IPS-NIHi11 (cell line): ENCODE measurements around the gene DTX2.
"Not testable (repeated sequence)": the region's sequence is repeated elsewhere in the genome, so short reads cannot be mapped to it uniquely, and the experiment has no call there.

Source experiments
- DNase-seq: peaks from one replicate; pipeline ENCODE4 v3.0.0; 2012; ENCODE audit warnings: mixed read lengths, low spot score

DTX2 gene

DNA sequence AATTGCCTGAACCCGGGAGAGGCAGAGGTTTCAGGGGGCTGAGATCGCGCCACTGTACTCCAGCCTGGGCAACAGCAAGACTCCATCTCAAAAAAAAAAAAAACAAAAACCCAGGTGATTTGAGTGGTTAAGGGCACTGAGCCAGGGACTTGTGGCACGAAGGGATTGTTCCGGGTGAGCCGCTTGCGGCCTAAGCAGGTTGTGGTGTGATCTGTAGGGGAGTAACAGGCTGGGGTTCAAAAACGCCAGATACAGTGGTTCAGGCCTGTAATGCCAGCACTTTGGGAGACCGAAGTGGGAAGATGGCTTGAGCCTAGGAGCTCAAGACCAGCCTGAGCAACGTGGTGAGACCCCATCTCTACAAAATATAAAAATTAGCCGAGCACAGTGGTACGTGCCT is 17.7 kb upstream of the DTX2 start:
- not testable (repeated sequence) for DNase-seq

DNA sequence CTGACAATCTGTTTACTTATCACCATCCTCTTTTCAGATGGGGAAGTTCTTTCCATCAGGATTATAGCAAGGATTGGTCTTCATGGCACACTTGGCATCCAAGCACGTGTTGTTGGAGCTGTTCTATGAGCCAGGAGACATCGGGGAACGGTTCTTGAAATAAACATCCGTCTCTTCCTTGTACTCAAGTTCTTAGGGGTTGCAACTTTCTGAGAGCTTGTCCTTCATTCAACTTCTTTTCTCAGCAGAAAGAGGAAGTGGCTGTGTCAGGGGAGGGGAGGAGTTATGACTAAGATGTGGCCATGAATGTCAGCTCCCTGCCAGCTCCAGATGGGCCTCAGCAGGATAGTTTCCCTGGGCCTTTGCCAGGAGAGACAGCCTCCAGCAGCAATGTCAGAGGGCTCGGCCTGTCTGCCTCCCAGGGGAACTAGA is 15.9 kb upstream of the DTX2 start:
- not testable (repeated sequence) for DNase-seq

DNA sequence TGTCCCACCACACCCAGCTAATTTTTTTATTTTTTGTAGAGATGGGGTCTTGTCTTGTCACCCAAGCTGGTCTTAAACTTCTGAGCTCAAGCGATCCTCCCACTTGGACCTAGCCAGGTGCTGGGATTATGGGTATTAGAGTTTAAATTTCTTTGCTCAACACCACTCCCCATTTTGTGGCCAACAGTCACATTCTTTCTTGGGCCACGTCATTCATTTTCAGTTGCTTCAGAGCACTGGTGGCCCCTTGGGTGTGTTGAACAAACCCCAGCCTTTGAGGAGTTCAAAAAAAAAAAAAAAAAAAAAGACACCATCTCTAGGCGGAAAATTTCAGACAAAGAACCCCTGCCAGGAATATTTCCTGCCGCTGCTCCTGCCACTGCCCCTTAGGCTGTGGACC is 4.5 kb upstream of the DTX2 start:
- DNase-seq, result not testable (repeated sequence)

DNA sequence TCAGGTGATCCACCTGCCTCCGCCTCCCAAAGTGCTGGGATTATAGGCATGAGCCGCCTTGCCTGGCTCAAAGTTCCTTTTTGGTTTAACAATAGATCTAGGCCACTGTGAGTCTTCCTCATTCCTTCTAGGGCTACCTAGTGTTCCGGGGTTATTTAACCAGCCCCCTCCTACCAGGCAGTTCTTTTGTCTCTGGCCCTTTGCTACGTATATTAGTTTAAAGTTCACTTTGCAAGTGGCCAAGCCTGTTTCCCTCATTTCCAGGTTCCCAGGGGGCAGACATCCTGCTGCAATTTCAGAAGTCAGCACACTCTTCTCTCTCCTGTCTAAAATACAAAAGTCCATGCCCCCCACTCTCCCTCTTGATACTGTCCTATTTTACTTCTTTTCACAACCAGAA is 3.0 kb upstream of the DTX2 start:
- not testable (repeated sequence) for DNase-seq

DNA sequence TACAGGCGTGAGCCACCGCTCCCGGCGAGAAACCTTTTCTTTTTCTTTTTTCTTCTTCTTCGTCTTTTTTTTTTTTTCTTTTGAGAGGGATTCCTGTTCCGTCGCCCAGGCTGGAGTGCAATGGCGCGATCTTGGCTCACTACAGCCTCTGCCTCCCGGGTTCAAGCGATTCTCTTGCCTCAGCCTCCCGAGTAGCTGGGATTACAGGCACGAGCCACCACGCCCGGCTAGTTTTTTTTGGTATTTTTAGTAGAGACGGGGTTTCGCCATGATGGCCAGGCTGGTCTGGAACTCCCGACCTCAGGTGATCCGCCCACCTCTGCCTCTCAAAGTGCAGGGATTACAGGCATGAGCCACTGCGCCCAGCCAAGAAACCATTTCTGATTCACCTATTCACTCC is 742 bp upstream of the DTX2 start:
- not testable (repeated sequence) for DNase-seq

DNA sequence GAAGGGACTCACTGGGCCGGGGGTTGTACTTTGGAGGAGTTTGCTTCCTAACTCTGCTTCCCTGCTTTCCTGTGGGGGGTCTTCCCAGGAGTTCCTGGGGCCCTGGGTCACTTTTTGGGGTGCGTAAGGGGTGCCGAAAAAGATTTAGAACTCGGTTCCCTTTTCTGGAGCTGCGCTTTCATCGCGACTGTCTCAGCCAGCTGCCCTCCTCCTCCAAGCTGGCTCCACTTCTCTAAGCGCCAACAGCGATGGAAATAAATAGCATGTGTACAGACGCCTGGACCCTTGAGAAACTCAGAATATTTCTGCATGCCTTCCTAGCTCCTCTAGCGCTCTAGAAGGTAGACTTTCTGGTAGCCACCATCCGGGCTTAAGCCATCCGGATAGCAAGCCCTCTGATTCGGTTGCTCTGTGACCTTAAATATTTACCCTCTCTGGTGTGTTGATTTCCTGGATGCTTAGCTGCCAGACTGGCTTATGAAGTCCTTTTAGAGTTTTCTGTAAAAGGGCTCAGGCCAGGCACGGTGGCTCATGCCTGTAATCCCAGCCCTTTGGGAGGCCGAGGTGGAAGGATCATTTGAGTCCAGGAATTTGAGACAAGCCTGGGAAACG is 868 bp downstream of the DTX2 start:
- not testable (repeated sequence) for DNase-seq

DNA sequence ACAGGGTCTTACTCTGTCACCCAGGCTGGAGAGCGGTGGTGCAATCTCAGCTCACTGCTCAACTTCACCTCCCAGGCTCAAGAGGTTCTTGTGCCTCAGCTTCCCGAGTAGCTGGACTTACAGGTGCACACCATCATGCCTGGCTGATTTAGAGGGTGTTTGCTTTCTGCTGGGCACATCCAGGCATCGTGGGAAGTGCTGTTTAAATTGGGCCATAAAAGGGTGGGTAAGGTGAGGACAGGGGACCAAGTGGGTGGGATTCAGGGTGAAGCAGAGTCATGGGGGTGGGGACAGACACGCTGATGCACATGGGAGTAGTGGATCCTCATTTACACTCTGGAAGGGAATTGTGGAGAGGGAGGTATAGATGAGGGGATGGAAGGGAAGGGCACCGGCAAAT is 3.5 kb downstream of the DTX2 start:
- not testable (repeated sequence) for DNase-seq

DNA sequence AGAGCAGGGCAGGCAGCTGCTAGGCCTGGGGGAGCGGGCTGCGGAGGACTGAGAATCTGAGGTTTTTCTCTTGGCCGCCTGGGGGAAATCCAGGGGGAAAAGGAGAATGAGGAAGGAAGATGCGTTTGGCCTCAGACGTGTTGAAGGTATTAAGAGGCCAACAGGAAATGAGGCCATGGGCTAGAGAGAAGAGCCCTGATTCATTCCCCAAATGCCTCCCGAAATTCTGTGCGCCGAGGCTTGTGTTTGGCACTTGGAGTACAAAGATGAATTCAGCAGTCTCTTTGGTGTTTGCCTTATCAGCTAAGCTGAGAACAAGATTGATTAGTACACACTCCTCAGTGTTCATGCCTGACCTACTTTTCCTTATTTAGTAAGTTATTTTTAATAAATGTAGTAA is 4.4 kb downstream of the DTX2 start:
- DNase-seq, result not testable (repeated sequence)

DNA sequence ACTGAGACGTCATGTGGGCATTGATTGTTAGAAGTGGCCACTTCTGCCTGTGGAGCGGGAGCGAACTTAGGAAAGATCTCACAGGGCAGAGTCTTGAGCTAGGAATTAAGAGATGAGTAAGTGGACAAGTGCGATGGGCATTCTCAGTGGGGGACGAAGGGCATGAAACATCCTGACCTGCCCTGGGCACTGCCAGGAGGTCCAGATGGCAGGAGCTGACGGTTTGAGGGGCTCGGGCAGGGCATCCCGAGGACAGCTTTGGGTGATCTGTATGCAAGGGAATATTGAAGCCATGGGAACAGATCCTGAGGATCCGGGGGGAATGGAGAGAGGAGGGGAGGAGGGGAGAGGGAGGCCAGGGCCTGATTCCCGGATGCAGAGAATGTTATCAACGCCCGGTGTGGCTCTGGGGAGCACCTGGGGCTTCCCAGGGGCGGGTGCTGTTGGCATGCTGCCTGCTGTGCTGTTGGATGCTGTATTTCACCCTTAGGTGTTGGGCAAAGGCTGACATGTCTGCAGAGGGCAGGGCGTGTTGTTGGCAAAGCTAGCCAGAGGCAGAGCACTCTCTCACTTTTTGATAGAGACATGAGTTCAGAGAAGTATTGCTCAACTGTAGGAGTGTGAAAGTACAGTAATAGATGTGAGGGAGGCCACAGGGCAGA is 6.4 kb downstream of the DTX2 start:
- not testable (repeated sequence) for DNase-seq

DNA sequence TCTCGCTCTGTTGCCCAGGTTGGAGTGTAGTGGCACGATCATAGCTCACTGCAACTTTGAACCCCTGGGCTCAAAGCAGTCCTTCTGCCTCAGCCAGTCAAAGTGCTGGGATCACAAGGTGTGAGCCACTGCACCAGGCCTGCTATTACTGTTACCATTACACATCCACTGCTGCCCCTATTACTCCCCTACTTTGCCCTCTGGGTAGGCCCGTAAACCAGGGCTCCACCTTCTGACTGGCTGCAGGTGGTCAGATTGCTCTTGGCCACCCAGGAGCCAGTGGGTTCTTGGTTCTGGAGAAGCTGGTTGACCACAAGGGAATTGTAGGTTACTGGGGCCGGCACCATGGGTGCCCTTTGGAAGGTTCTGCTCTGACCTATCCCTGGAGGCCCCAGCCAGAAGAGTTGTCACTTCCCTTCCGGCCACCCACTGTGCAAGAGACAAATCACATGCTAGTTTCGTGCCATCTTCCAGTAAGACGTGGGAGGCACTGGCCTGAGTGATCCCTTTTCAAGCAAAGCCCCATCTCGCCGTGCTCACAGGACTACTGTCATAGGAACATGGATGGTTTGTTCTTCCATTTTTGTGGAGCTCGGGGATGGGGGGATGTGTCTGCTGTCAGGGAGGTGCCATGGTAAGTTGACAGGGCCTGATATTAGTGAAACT is 10.2 kb downstream of the DTX2 start:
- not testable (repeated sequence) for DNase-seq

DNA sequence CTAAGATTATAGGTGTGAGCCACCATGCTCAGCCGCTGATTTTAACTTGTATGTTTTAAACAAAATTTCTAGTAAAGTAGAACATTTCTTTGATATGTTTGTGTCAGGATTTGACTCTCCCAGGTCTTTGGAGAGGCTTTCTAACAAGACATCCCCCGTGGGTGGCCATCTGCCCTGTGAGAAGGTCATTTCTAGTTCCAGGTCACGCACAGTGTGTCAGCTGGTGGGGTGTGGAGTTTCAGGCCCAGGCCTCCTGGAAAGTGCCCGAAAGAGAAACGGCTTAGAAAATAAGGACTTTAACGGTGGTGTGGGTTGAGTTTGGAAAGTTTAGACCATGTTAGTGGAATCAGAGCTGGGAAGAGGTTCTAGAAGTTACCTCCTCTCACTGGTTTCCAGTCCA is 11.6 kb downstream of the DTX2 start:
- DNase-seq, result not testable (repeated sequence)

DNA sequence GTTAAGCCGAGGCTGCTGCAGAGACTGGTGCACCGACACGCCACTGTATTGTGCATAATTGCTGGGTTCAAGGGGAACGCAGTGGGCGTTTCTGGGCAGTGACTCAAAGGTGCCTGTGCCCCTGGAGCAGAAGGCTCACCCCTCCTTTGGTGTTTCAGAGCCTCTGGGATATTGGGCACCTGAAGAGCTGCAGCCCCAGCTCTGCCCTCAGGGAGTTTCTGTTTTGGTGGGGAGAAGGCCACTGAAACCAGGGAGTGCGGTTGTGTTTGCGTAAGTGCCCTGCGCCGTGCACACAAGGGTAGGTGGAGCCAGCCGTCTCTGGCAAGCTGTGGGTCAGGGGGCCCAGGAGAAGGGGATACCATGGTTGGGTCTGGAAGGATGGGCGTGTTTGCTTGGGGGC is 14.8 kb downstream of the DTX2 start:
- not testable (repeated sequence) for DNase-seq

DNA sequence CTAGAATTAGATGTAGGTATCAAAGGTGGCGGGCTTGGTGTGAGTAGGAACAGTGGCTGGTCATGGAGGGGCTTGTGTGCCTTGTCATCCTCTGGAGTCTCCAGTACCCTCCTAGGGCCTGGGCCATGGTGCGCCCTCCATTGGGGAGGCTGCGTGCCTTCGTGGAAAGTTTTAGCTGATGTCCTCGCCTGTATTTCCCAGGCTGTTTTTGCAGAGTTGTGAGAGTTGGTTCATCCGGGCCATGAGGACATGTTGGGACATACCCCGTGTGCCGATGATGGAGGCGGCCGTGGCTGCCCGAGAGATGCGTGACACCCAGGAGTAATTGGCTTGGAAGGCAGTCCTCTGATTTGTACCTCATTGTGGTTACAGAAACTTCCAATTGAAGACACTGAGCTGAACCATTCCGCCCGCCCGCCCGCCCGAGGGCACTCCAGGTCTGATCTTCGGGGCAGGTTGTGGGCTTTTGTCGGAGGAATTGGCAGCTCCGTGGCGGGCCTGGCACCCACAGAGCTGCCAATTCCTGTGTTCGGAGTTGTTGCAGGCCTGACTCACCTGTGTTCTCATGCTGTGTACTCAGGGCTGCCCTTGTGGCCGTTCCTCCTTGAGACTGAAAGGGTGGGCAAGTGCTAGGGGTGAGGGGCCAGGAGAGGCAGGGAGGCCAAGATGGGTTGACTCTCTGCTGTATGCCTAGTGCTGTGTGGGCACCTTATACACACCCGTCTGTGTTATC is 15.4 kb downstream of the DTX2 start:
- DNase-seq, result not testable (repeated sequence)

DNA sequence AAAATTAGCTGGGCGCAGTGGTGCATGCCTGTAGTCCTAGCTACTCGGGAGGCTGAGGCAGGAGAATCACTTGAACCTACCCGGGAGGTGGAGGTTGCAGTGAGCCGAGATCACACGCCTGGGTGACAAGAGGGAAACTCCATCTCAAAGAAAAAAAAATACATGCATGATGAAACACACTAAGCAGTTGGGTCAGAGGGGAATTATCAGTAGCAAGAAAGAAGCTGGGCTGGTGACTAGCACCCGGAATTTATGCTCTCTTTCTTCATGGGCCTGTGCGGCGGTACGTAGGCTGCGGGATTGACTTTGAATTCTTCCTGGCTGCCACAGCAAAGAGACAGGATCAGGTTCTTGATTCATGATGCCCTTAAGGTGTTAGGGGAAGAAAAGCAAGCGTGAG is 18.1 kb downstream of the DTX2 start:
- not testable (repeated sequence) for DNase-seq

DNA sequence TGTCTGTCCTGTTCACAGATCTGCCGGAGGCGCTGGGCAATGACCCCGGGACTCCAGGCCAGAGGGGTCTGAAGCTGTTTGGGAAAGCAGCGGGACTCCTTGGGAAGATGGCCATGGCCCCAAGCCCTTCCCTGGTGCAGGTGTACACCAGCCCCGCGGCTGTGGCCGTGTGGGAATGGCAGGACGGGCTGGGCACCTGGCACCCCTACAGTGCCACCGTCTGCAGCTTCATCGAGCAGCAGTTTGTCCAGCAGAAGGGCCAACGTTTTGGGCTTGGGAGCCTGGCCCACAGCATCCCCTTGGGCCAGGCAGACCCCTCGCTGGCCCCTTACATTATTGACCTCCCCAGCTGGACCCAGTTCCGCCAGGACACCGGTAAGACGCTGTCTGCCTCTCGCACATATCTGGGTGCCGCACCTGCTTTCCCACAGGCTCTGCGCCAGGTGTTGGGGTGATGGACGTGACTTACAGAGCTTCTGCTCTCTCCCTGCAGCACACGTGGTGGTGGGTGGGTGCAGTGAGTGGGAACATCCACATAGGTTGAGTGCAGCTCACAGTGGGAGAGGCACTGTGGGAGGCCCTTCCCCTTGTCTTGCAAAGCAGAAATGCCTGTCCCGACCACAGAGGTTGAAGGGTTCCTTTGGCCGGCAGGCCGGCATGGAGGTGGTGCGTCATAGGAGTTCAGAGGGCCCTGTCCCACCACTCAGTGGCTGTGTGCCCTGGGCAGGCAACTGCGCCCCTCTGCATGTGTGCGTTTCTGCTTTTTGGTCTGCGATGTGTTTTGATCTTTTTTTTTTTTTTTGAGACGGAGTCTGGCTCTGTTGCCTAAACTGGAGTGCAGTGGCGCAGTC is 19.1 kb downstream of the DTX2 start:
- not testable (repeated sequence) for DNase-seq

DNA sequence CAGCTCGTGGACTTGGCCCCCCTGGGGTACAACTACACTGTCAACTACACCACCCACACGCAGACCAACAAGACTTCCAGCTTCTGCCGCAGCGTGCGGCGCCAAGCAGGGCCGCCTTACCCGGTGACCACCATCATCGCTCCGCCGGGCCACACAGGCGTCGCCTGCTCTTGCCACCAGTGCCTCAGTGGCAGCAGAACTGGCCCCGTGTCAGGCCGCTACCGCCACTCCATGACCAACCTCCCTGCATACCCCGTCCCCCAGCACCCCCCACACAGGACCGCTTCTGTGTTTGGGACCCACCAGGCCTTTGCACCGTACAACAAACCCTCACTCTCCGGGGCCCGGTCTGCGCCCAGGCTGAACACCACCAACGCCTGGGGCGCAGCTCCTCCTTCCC is 21.2 kb downstream of the DTX2 start:
- DNase-seq, result not testable (repeated sequence)

DNA sequence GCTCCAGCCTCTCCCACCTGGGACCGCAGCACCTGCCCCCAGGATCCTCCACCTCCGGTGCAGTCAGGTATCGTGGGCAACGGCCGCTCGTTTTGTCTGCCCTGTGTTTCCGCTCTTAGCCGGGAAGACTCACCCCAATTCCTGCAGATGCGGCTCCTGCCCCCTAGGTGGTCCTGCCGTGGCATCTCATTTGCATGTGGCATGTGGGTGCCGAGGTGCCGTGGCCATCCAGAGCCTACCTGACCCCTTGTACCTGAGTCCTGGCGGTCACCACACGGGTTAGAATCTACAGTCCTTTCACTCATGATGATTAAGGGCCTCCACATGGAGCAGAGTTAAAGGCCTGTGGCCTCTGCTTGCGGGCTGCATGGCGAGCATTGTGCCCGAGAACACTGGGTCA is 21.6 kb downstream of the DTX2 start:
- not testable (repeated sequence) for DNase-seq

DNA sequence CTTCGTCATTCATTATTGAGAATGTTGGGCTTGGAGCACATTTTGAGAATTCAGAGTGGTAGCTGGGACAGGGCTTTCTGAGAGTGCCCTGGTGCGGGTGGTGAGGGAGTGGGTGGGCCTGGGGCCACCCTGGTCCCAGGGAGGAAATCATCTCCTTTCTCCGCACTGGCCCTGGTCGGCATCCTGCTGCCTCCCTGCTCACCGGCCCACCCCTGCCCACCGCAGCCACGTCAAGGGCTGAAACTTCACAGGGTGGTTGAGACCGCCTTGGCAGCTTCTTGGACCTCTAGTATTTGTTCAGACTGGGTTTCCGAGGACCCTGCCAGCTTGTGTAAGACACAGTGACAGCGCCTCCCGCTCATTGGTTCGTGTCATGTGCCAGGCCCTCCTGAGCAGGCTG is 22.9 kb downstream of the DTX2 start:
- not testable (repeated sequence) for DNase-seq

DNA sequence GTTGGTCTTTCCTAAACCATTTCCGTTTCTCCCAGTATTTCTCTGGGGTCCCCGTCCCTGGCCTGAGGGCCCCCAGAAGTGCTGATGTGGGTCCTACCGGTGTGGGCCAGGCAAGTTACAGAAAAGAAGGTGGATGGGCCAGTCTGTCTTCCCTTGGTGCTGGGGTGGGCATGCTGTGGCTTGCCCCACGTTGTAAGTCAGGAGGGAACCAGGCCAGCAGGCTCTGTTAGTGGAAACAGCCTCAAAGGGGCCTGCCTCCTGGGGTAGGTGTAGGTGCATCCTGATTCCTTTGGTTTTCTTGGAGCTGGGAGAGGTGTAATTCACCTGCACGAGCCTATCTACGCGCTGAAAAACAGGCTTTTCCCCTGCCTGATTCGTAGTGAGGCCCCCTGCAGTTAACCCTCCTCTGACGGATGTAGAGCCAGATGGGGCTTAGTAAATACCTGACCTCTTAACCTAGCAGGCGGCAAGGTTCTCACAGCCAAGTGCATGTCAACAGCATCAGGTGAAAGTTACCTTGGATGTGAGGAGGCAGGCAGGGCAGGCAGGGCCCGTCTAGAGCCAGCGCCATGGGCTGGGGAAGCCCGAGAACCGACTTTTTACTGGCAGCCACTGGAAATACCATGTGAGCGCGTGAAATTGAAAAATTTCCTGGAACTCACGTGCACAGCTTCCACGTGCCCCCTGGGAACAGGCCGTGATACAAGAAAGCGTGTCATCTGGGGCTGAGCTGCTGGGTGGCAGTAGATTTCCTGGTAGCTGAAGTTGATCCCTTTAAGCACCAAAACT is 24.5 kb downstream of the DTX2 start:
- DNase-seq, result not testable (repeated sequence)

DNA sequence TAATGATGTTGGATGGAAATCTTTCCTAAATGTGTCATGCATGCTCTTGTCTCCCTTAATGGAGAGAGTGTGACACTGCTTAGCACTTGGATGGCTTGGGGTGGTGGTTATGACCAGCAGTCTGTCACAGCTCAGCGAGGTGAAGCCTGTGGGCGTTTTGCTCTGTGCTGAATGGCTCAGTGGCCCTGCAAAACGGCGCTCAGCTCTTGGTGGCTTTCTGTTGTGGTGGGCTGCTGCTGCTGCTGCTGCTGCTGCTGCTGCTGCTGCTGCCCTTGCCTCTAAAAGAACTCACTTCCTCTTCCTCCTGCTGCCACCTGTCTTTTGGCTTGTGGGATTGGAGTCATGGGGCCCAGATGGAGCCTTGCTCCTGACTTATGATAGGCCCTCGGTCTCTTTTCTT is 25.1 kb downstream of the DTX2 start:
- not testable (repeated sequence) for DNase-seq

DNA sequence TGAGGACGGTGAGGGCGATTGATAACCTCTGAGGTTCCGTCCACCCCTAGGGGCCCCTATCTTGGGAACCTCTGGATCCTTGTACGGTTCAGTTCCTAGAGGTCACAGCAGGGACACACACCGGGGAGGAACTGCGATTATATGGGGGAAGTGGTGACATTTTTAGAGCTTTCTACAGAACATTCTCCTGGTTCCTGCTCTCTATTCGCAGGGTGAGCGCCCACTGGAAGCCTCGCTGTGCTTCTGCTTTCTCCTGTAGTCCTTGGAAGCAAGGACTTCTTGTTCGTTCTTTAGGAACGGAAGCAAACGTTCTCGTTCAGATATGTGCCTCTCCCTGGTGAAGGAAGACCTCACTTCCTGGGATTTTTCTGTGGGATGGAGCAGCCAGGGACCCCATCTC is 26.5 kb downstream of the DTX2 start:
- not testable (repeated sequence) for DNase-seq
